ENCODE data around the gene EVA1C. TPM values are rescaled to one million over a fixed set of nuclear protein-coding genes. Genes with fewer than 3 reads are reported as not detected.
"Not testable (repeated sequence)": the region's sequence is repeated elsewhere in the genome, so short reads cannot be mapped to it uniquely, and the experiment has no call there.

Gene EVA1C
- total and polyA plus RNA-seq, 2 donors (not counting 1 experiment from before 2014, with no cell fraction given): 0.84 to 1.6 TPM

- Histone ChIP-seq H3K9me3 (ENCODE audit: control extremely low read depth in 1 of 3, control insufficient read depth in 2 of 3, insufficient read depth in 1 of 3, low read length in 2 of 3) (peaks cover 0 to 9% (median 1%) of the 10 kb centered on the region in 3 donors), H3K9ac (ENCODE audit: low read length) (no peak overlapping the region), H3K36me3 (replicated peaks in 1 of 2; ENCODE audit: control extremely low read depth in 1 of 2, control insufficient read depth in 1 of 2, extremely low read depth in 1 of 2, insufficient read depth in 2 of 2, low read length in 1 of 2) (no peaks in the 10 kb centered on the region), H3K27ac (ENCODE audit: low read length in 2 of 2) (no peak overlapping the region), H3K4me2 (replicated peaks; ENCODE audit: low read depth, low read length, poor library complexity, severe bottlenecking) (no peak overlapping the region), H3K79me2 (ENCODE audit: control insufficient read depth, insufficient read depth, low read length) (no peaks in the 10 kb centered on the region), H2AFZ (ENCODE audit: insufficient read depth, low read depth, low read length, poor library complexity, severe bottlenecking) (no peak overlapping the region), H3K4me1 (ENCODE audit: control insufficient read depth in 2 of 2, insufficient read depth in 2 of 2, low read length in 2 of 2) (no peaks in the 10 kb centered on the region), H3K4me3 (ENCODE audit: control extremely low read depth in 1 of 5, extremely low read depth in 1 of 5, insufficient read depth in 1 of 5, low read depth in 2 of 5, low read length in 4 of 5) (no peak overlapping the region), H4K20me1 (ENCODE audit: control insufficient read depth, insufficient read depth, low read length, poor library complexity, severe bottlenecking) (no peaks in the 10 kb centered on the region), H3K27me3 (replicated peaks in 1 of 4; ENCODE audit: control extremely low read depth in 1 of 4, control insufficient read depth in 3 of 4, insufficient read depth in 4 of 4, low read length in 3 of 4) (no peaks in the 10 kb centered on the region)
- Mint-ChIP-seq H3K9me3 (ENCODE audit: insufficient read depth) (peaks cover 4% of the 10 kb centered on the region), H3K27me3 (peaks cover 9% of the 10 kb centered on the region), H3K27ac (no peak overlapping the region), H3K4me3 (no peak overlapping the region), H3K4me1 (no peaks in the 10 kb centered on the region)
- TF ChIP-seq EZH2 (IDR thresholded peaks at IDR 0.05; ENCODE audit: borderline replicate concordance, insufficient read depth, low read depth, low read length, poor library complexity, severe bottlenecking) (no peak), CTCF (IDR thresholded peaks at IDR 0.05) (no peak)
- ATAC-seq (ENCODE audit: low read depth): no peak
- POLR2A ChIA-PET: no interaction called here
- CTCF ChIA-PET: no interaction called here
- DNase-seq: no peak
- intact Hi-C loops (cut with micrococcal nuclease): no loop called here
- 90% methylated on average over 3 of the region's 6 CpGs for WGBS (ENCODE audit: insufficient coverage)
These were observed 32.6 kb downstream of the EVA1C start for GRCh38 chr21:32445101-32445500.

GRCh38 chr21:32446440-32446839 lies 33.9 kb downstream of the EVA1C start:
- POLR2A ChIA-PET; CTCF ChIA-PET; H3K27me3 ChIP-seq (replicated peaks in 1 of 4; ENCODE audit: control extremely low read depth in 1 of 4, control insufficient read depth in 3 of 4, insufficient read depth in 4 of 4, low read length in 3 of 4); H4K20me1 ChIP-seq (ENCODE audit: control insufficient read depth, insufficient read depth, low read length, poor library complexity, severe bottlenecking); H3K27ac Mint-ChIP-seq; H3K9me3 Mint-ChIP-seq (ENCODE audit: insufficient read depth); H3K4me3 Mint-ChIP-seq; ATAC-seq (ENCODE audit: low read depth); H3K4me1 ChIP-seq (ENCODE audit: control insufficient read depth in 2 of 2, insufficient read depth in 2 of 2, low read length in 2 of 2); H3K9ac ChIP-seq (ENCODE audit: low read length); H3K9me3 ChIP-seq (ENCODE audit: control extremely low read depth in 1 of 3, control insufficient read depth in 2 of 3, insufficient read depth in 1 of 3, low read length in 2 of 3); DNase-seq; H2AFZ ChIP-seq (ENCODE audit: insufficient read depth, low read depth, low read length, poor library complexity, severe bottlenecking); H3K27me3 Mint-ChIP-seq; H3K4me3 ChIP-seq (ENCODE audit: control extremely low read depth in 1 of 5, extremely low read depth in 1 of 5, insufficient read depth in 1 of 5, low read depth in 2 of 5, low read length in 4 of 5); H3K4me1 Mint-ChIP-seq; intact Hi-C loops (cut with micrococcal nuclease); H3K79me2 ChIP-seq (ENCODE audit: control insufficient read depth, insufficient read depth, low read length); H3K4me2 ChIP-seq (replicated peaks; ENCODE audit: low read depth, low read length, poor library complexity, severe bottlenecking); H3K36me3 ChIP-seq (replicated peaks in 1 of 2; ENCODE audit: control extremely low read depth in 1 of 2, control insufficient read depth in 1 of 2, extremely low read depth in 1 of 2, insufficient read depth in 2 of 2, low read length in 1 of 2); H3K27ac ChIP-seq (ENCODE audit: low read length in 2 of 2): not testable (repeated sequence)
- 94% methylated on average over 3 of the region's 3 CpGs for WGBS (ENCODE audit: insufficient coverage)
